CD4-positive, alpha-beta T cell treated with Interferon gamma for 1 hour (primary cell): ENCODE results near the gene PTPRM.
"Not testable (repeated sequence)": the region's sequence is repeated elsewhere in the genome, so short reads cannot be mapped to it uniquely, and the experiment has no call there.

ENCODE experiments used
- DNase-seq: peaks from one replicate; pipeline ENCODE4 v3.0.0-alpha.2; 2020

The PTPRM gene

DNA sequence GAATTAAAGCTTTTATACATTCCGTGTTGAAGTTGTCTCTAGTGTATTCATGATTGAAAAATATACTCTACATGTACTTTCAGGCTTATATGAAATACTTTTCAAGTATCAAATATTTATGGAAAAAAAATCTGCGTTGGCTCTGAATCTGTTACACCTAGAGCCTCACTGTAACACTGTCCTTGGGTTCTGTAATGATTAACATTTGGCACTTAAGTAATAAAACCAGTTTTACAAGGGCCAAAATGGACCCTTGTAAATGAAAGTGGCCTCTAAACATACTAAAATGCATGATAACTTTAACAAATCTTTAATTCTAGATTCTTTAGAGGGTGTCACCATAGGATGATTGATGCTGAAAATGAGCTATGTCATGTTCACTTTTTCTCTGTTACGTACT is 162.8 kb downstream of the PTPRM start:
- DNase-seq = no peak

DNA sequence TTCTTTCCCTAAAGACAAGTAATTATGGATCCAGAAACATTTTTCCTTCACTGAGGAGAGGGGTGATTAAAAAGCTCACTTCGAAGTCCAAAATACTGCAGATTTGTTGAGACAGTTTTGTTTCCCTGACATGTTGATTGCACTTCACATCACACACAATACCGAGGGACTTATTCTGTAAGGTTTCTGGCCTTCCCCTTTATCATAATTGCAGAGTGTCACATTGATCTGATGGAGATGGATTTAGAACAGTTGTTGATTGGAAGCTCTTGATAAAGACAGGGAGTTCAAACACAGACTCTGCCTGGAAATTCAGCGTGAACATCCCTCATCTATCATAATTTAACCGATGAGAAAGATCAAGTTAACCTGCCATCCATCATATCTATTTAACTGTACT is 163.6 kb downstream of the PTPRM start:
- DNase-seq = no peak

DNA sequence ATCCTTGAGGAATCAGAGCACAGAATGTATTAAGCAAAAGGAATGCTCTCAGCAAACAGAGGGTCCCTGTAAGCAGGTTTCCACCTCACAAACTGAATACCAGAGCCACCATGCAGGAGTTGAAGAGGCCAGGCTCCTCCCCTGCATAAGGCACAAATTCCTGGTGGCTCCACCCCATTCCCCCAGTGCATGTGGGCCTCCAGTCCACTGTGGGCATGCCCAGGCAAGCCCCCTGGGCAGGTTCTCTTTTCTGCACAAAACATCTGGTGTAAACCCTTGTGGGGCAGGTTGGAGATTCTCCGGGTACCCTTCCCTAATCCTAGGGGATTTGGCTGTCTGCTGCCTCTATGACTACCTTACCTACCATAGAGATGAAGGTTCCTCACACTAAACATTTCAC is 166.5 kb downstream of the PTPRM start:
- DNase-seq = no peak

DNA sequence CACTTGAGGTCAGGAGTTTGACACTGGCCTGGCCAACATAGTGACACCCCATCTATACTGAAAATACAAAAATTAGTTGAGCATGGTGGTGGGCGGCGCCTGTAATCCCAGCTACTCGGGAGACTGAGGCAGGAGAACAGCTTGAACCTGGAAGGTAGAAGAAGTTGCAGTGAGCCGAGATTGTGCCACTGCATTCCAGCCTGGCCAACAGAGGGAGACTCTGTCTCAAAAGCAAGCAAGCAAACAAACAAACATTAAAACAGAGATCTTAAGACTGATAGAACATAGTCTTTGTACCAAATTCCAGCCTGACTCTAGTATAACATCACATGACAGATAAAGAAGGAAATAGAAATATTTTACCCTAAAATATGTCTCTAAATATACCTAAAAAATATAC is 168.1 kb downstream of the PTPRM start:
- no peak for DNase-seq

DNA sequence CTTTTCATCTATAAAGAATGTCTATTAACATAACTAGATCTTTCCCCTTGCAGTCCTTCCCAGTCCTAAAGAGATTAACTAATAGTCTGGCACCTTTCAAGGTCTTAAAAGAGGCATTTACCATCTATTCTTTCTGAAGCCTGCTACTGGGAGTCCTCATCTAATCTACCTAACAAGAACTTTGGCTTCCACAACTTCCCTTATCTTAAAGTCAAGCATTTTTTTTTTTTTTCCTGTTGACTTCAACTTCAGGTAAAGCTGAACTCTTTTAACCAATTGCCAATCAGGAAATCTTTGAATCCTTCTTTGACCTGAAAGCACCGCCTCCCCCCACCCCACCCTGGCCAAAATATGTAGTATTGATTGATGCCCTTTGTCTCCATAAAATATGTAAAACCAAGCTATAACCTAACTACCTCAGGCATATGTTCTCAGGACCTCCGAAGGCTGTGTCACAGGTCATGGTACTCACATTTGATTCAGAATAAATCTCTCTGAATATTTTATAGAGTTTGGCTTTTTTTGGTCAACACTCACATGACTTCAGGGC is 168.6 kb downstream of the PTPRM start:
- DNase-seq = no peak

DNA sequence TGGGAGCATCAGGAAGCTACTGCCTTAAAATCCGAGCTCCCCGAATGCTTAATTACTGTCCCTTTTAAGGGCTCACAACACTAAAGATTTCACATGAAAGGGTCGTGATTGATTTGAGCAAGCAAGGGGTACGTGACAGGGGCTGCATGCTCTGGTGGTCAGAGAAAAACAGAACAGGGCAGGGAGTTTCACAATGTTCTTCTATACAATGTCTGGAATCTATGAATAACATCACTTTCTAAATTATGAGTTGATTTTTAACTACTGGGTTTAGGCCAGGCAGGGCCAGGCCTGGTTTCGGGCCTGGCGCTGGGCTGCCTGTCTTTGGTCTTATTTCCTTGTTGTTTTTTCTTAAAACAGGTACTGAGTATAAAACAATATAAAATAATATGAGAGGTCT is 169.4 kb downstream of the PTPRM start:
- DNase-seq = not testable (repeated sequence)

DNA sequence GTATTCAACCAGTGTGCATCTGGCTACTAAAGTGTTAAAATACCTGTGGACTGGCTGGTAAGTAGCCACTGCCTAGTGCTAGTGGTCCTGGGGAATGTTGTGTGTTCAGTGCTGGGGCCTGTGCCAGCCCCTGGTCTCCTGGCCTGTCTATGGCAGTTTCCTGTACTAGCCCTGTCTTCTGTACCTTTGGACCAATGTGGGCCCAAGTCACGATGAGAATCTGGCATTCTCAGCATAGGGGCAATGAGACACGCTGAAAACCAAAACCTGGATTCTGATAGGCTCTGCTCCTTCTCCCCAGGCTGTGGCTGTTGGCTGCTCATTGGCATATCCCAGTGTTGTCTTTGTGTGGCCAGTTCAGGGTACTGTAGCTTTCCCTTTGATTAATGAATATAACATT is 170.4 kb downstream of the PTPRM start:
- no peak for DNase-seq

DNA sequence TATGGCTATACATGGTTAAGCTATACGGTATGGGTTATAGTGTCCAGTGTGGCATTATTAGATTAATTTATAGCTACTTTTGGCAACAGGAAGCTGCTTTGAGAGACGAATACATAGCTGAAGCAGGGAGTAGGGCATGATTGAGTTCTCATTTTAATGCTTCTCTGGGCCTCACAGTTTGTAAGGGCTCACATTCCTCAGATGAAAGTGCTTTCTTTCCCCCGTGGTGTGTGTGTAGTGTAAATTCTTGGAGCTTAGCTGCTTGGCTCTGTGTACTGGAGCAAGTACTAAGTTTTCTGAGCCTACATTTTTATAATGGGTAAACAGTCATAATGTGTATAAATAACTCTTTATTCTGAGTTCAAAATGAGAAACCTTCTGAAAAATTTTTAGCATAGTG is 173.7 kb downstream of the PTPRM start:
- DNase-seq = no peak

DNA sequence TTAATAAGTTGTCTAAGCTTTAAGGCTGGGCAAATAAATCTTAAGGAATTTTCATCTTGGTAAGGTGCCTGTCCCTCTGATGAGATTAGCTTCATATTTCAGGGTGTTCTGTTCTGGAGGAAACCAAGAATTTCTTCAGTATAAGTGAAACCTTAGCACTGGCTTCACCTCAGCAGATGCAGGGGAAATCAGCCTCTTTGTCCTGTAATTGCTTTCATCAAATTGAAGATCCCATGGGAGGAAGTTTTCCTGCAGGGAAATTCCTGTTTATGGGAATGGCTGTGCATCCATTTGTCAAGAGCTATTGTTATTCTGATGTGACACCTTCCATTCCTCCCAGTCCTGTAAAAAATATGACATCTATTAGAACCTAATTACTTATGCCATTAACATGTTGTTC is 174.5 kb downstream of the PTPRM start:
- DNase-seq = no peak

DNA sequence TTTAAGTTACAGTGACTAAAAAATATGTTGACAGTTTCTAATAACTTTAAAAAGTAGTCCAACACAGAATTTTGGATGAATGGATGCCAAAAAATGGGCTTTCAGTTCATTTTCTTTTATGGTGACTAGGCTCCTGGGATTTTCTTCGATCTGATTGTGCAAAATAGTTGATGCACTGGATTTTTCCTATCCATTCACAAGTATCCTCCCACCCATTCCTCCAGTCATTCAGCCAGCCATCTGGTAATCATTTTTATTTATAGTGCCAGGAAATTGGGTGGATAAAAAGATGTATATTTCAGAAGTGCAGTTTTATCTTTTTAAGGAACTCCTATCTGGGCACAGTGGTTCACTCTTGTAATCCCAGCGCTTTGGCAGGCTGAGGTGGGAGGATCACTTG is 175.1 kb downstream of the PTPRM start:
- no peak for DNase-seq

DNA sequence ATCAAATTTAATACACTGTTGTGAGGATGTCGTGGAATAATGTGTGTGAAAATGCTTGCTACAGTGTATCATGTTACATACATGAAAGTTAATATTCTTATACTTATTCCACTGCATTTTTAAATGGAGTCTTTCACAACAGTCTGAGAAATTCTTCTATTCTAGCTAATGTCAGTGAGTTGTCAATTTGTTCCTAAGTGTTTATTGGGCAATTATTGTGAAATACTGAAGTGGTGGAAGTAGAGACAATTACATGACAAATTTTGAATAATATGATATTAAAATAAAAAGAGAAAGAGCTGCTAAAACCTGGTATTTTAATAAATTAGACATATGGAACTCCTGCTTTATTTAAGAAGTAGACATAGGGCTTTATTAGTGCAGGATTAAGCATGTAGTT is 176.1 kb downstream of the PTPRM start:
- no peak for DNase-seq

DNA sequence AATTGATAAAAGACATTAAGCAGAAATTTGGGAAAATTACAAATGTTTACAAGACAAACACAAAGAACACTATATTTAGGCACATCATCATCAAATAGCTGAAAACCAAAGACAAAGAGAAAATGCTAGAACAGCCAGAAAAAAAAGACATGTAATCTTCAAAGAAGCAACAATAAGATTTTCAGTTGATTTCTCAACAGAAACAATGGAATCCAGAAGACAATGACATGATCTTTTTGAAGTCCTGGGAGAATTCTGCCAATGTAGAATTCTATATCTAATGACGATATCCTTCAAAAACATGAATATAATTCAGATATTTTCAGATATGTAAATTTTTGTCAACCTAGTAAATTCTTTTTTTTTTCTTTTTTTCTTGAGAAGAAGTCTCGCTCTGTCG is 179.0 kb downstream of the PTPRM start:
- no peak for DNase-seq

DNA sequence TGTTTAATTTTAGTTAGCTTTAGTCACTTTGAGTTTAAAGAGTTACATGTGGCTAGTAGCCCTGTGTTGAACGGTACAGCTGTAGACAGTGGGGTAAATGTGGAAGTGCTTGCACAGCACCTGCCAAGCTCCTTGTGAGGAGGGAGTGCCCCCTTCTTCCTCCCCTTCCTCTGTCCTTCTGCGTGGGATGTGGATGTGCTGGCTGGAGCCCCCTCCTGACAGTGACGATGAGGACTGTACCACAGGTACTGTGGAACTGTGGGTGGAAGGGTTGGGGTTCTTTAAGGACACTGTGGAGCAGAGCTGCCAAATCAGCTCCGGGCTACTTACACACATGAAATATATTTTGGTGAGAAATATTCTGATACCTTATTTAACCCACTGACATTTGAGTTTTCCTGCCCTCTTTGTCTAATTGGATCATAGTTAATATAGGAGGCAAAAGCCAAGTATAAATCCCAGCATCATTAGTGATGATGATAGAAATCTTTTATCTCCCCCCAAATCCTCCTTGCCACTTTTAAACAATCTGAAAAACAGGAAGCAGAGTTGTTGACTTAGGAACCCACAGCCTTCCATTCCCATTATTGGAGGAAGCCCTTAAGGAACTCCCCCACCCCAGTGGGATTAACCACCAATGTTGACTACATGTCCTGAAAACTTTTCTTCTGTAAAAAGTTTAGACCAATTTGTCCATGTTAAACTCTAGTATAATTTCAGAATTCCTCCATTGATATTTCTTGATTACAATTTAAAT is 181.3 kb downstream of the PTPRM start:
- DNase-seq = no peak

DNA sequence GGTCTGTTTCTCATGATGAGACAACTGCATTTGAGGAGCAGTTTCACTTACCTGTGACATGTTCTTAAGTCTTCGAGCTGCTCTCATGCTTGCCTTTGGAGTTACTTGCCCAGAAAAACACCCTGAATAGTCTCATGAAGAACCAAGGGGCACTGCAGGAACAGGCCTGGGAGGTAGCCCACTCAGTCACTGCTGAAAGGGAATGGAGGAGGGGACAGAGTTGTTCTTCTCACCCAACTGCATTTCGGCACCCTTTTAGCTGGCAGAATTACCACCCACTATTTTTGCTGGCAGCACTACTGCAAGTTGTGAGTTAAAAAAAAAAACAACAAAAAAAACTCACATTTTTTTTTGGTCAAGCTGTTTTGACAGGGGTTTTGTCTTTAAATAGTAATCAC is 181.9 kb downstream of the PTPRM start:
- no peak for DNase-seq

DNA sequence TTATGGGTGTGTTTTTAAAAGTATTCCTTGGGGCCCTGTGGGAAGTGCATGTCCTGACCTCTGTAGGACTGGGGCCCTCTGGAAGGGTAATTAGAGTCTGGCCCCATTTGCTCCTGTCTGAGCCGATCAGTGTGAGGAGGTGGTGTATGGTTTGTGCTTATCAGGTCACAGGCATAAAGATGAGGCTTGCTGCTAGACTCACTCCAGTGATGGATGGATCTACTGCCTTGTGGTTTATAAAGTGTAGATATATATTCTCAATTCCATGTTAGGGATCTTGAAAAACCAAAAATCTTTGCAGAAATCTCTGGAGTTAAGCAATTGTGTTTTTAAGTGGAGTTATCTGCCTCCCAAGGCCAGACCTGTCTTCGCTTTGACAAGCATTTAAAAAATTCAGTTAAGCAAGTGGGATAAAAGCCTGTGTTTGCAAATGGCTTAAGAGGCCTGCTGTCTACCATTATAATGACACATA is 182.4 kb downstream of the PTPRM start:
- no peak for DNase-seq

DNA sequence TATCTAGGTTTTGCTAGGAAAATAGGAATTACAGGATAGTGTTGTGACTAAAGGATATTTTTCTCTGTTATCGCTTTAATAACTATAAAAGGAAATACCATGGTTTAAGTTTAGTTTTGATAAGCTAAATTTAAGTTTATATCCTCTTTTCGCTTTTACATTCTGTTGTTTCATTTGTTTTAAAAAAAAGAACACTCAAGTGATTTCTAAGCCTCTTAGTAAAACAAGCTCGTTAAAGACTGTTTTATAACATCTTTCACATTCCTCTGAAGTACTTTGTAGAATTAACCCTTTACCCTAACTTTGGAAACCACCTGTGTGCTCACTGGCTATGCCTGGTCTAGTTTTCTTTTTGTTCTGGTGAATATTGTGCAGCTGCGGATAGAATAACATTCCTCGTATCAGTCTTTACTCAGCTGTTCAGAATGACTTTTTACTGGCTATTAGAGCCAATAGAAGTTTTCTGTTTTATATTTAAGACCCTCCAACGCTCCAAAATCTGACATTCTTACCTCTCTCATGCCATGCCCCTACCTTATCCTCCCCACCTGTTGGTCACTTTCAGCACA is 183.1 kb downstream of the PTPRM start:
- no peak for DNase-seq

DNA sequence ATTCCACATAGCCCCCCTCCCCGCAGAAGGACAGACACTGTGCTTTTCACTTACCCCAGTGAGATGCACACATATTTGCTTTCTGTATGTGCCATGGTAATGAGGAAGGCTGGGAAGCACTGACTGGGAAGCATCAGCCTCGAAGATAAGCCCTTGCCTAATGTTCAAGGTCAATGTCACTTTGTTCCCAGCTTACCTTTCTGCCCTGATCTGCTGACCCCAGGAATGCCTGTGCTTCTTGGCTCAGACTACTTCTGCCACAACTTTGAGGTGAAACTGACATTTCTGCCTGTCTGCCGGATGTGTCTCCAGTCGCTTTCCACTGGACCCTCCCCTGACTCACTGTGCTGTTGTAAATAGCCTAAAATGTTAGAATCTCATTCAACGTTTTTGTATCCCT is 183.8 kb downstream of the PTPRM start:
- DNase-seq = no peak

DNA sequence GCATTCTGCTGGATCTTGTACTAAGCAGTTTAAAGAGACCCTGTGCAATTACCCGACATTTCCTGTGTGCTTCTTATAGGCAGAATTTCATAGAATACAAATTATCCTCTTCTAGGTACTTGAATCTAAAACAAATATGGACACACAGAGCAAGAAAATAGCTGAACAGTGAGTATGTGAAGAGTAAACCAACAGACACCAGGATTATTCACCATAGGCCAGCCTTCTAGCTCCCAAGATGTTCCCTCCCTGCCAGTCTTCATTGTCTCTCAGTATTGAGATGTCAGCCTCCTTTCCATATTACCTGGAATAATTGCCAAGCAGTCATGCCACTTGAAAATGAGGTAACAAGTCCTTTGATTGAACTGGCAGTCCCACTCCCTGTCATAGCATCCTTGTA is 187.1 kb downstream of the PTPRM start:
- DNase-seq = no peak

DNA sequence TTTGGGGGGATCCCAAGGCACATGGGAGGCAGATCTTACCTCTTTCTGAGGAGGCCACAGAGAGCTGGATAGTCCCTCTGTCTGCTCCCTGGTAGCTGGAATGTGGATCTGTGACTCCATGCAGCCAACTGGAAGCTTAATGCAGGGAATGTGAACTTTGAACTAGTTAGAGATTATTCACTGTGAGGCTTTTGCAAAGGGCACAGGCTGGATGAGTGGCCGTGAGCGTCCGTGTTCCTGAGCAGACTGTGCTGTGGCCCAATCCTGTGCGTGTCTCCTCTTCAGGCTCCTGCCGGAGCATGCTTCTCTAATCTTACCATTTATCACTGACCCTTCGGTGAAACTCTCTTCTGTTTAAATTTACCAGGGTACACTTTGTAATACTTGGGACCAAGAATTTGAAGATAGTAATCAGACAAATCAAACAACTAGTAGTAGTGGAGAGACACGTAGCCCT is 187.6 kb downstream of the PTPRM start:
- DNase-seq = no peak

DNA sequence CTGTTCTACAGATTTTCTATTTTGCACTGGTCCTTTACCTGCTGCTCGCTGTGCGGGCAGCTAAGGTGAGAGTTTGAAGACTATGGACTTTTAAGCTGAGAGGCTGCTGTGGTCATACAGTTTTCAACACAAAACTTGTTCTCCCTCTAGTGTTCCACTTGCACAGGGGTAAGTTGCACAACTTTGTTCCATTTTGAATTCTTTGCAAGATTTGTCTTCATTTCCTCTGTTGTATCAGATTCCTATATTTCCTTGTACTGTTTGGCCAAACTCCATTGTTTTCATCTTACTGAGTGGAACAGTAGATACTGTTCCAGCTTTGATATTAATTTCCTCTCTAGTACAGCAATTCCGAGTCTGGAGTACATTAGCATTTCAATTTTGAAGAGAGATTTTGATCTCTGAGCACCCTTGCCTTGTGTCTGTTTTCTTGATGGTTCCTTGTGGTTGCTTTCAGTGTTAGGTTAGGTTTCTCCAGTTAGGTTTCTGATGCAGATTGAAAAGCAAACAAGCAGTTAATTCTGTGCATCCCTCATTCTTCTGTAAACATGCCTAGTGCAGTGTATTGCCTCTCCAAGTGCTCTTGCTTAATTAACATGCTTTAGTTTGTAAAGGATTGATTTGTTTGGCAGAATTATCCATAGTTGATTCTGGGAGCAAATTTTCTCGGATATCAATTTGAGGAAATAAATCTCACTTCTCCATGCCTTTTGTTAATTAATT is 188.8 kb downstream of the PTPRM start:
- no peak for DNase-seq

DNA sequence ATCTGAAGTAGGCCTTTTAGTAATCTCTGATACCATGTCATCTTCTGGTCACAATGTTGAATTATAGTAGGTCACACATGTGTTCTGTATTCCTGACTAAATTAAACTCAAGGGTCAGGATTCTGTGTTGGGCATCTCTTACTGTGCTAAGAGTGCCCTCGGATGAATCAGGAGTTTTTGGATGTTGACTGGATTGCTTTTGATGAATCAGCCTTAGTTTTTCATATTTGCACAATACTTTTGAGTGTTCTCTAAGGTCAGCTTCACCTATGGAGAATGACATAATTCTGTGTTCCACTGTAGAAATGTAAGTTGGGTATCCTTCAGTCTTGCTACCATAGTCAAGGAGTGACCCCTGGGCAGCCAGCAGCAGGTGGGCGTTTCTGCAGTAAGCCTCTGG is 190.1 kb downstream of the PTPRM start:
- DNase-seq = no peak

DNA sequence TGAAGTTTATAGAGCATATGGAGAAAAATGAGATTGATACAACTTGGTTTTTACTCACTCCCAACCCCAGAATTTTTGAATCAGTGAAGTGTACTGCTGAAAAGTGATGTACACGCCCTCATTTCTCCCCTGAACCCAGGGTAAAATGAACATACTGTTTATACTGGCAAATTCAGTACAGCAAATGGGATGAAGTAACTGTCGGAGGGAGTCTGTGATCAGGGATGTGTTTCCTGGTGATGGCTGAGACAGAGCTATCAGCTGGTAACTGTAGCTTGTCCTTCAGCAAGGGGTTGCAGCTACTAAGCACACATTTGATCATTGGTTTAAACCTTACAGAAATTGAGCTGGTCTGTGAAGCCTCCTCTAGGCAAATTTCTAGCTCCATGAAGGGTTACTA is 191.6 kb downstream of the PTPRM start:
- DNase-seq = no peak

DNA sequence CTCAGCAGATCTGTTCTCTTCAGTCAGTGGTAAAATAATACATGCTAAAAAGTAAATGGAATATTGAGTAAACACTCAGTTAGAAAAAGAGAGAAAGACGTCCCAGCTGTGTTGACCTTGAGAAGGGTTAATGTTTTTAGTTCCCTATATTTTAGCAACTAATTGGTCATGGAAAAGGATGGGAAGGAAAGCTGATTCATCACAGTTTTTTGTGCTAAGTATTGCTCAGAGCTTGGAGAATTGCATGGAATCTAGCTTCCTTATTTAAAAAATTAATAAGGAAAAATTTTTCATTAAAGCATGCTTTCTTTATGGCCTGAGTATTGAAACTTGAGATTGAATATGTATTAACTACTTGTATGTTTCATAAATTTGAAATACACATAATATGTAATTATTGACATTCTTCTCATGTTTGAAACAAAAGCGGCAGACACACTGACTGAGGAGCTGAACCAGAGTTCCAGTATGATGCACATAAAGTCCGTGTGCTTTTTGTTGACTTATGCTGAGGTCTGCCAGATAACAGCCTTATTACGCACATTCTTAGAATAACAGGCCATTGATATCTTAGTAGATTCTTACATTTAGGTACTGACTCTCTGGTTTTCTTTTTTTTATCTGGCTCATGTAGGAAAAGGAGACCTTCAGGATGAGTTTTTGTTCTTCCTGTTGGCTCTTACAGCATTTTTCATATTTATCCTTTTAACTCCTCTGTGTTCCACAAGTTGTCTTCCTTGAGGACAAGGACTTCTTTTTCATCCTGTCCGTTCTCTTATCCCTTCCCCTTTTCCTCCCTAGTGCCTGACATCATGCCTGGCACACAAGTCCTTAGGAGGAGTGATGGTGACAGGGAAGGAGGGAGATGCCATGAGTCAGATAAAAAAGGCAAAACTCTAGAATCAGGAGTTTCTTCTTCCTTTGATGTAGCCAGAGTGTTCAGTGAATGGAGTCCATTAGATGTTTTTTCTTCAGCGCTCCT is 194.1 kb downstream of the PTPRM start:
- no peak for DNase-seq
